GOT3 (cell line): ENCODE data around the gene KLHDC9.
A peak's percentile ranks its signal among the peaks of the same experiment; 100 is the strongest.

Experiments
- DNase-seq: peaks from one replicate; lab custom pipeline; 2025; ENCODE audit warnings: mixed read lengths; lab: John Stamatoyannopoulos, UW

The KLHDC9 gene

GRCh38 chr1:161131523-161132409, 33.6 kb downstream of the KLHDC9 start:
- DNase-seq, result no peak

DNA sequence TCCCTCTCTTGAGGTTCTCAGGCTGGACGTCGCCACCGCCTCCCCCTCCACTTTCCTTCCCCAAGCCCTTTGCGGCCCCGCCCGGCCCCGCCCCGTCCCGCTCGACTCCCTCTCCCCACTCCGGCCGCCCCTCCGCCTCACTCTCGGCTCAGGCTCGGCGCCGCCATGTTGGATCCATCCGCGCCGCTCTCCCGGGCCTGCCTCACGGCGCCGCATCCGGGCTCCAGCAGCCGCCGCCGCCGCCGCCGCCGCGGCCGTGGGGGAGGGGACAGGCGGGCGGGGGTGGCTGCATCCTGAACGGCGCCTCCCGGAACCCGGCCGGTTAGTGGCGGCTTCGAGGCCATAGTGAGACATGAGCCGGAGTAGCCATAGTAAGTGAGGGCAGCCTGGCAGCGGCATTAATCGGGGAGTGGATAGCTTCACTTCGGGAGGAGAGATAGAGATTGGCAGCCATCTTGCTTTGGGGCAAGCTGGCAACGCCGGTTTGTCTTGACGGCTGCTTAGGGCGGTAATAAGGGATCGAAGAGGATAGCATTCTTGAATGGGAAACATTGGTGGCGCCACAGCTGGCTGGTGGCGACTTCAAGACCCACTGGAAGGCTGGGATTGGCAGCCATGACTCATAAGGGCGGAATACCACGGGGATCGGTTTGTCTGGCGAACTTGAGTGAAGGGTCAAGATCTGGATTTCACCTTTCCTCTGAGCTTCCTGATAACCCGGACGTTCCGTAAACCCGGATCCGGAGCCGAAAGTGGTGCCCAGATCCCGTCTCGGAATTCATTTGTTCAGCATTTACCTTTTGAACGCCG, 34.5 kb downstream of the KLHDC9 start, which contains the start of gene DEDD:
DEDD (minus strand) TSS at position 258 of the 810 bp plus-strand sequence. CDS start 8,205 bp downstream, outside the sequence.
- peak; percentile 81 for DNase-seq

GRCh38 chr1:161133220-161133740, 35.1 kb downstream of the KLHDC9 start:
- no peak for DNase-seq

GRCh38 chr1:161137881-161138280, 39.7 kb downstream of the KLHDC9 start:
- no peak for DNase-seq

GRCh38 chr1:161138431-161138830, 40.3 kb downstream of the KLHDC9 start:
- DNase-seq, result no peak

GRCh38 chr1:161139766-161140165, 41.6 kb downstream of the KLHDC9 start:
- no peak for DNase-seq

- no peak for DNase-seq
Measured at GRCh38 chr1:161140755-161141400, 42.7 kb downstream of the KLHDC9 start.

GRCh38 chr1:161145832-161146231, 47.7 kb downstream of the KLHDC9 start:
- DNase-seq, result no peak
